HepG2 (cell line): ENCODE results near the gene NCS1. TPM values are rescaled to one million over a fixed set of nuclear protein-coding genes. Genes with fewer than 3 reads are reported as not detected.

Experiments used
- ATAC-seq: fragments of 200-7000 bp; cut with Tn5 transposase; 3 replicates; pipeline ENCODE4 v1.9.1; 2020; ENCODE audit warnings: mild to moderate bottlenecking, moderate library complexity
- BruUV-seq: library from RNA; stranded (reverse); fragments of 400-500 nt; replicated peaks from 2 replicates; lab custom pipeline; 2021; lab: Mats Ljungman, UMichigan
- CTCF ChIA-PET: fragments of 300-600 bp; formaldehyde crosslinking; extraction: SDS; loops from one replicate; lab custom pipeline; 2021; ENCODE audit warnings: low total read pairs, inconsistent platforms, low intra/inter-chr PET ratio; lab: Yijun Ruan, JAX
- POLR2A ChIA-PET: fragments of 350-600 bp; sonication (Branson Sonifier 250); formaldehyde crosslinking; loops from one replicate; lab custom pipeline; 2020; ENCODE audit warnings: antibody characterized with exemption, inconsistent platforms; lab: Yijun Ruan, JAX
- DNase-seq: peaks from one replicate; pipeline ENCODE4 v3.0.0-alpha.2; 2015; ENCODE audit warnings: low spot score
- FAIRE-seq: peaks from 3 replicates; lab custom pipeline; 2011; peaks lifted over from hg19 to GRCh38; lab: Jason Lieb, UNC
- H2AFZ ChIP-seq: one replicate; pipeline ENCODE4 v1.6.1; 2011; ENCODE audit warnings: low read length, inconsistent platforms
- H3K27ac ChIP-seq: fragments of 300-600 bp; 3 replicates; pipeline ENCODE4 v1.8.0; 2011; ENCODE audit warnings: mixed run types, mild to moderate bottlenecking, mixed read lengths, low read length, inconsistent platforms; ENCODE audit not compliant: insufficient read depth; ENCODE audit errors: extremely low read length
- H3K27me3 ChIP-seq, 2 experiments: fragments of 200-600 bp in 1 of 2; 2 replicates in 1 of 2; 3 replicates in 1 of 2; pipeline versions ENCODE4 v1.6.0 to v1.8.0; 2011; ENCODE audit warnings: low read length in 2 of 2, mild to moderate bottlenecking in 2 of 2, moderate library complexity in 2 of 2, inconsistent platforms in 1 of 2; ENCODE audit not compliant: insufficient read depth in 2 of 2, control insufficient read depth in 1 of 2
- H3K36me3 ChIP-seq, 2 experiments: fragments of 200-600 bp in 1 of 2; replicated peaks in 1 of 2; 2 replicates in 1 of 2; 3 replicates in 1 of 2; pipeline versions ENCODE4 v1.5.1 to v1.8.0; 2011; ENCODE audit warnings: low read length in 2 of 2, inconsistent platforms in 1 of 2; ENCODE audit not compliant: insufficient read depth in 2 of 2, control insufficient read depth in 1 of 2
- H3K4me1 ChIP-seq: 2 replicates; pipeline ENCODE4 v1.5.1; 2012; ENCODE audit warnings: low read length, inconsistent platforms; ENCODE audit not compliant: insufficient read depth
- H3K4me2 ChIP-seq: 2 replicates; pipeline ENCODE4 v1.6.0; 2011; ENCODE audit warnings: low read depth, low read length, inconsistent platforms
- H3K4me3 ChIP-seq, 3 experiments: fragments of 200-600 bp in 1 of 3; sonication (generic), shearing (Covaris generic) in 1 of 3; replicated peaks in 1 of 3; 2 replicates each; pipeline ENCODE4 v1.5.1; 2011 to 2016; ENCODE audit warnings: low read length in 3 of 3, inconsistent platforms in 2 of 3, low read depth in 2 of 3, mild to moderate bottlenecking in 2 of 3, control low read depth in 1 of 3, mixed read lengths in 1 of 3; ENCODE audit not compliant: insufficient read depth in 1 of 3
- H3K79me2 ChIP-seq: one replicate; pipeline ENCODE4 v1.6.1; 2011; ENCODE audit warnings: low read length, inconsistent platforms; ENCODE audit not compliant: insufficient read depth
- H3K9ac ChIP-seq: 2 replicates; pipeline ENCODE4 v1.6.0; 2011; ENCODE audit warnings: mild to moderate bottlenecking, low read depth, low read length, inconsistent platforms; ENCODE audit not compliant: insufficient read depth
- H3K9me3 ChIP-seq: 2 replicates; pipeline ENCODE4 v1.5.1; 2012; ENCODE audit warnings: mild to moderate bottlenecking, low read length
- H4K20me1 ChIP-seq: 2 replicates; pipeline ENCODE4 v1.6.0; 2011; ENCODE audit warnings: inconsistent platforms, mild to moderate bottlenecking, low read length, moderate library complexity; ENCODE audit not compliant: insufficient read depth
- ARID2 ChIP-seq: sonication (generic); formaldehyde crosslinking; IDR thresholded peaks from 2 replicates; pipeline ENCODE4 v1.8.1; 2022; ENCODE audit warnings: mild to moderate bottlenecking, missing genetic modification reagents, borderline replicate concordance
- CCAR2 ChIP-seq: fragments of 200-400 bp; formaldehyde crosslinking; optimal IDR thresholded peaks from 2 replicates; pipeline ENCODE3; 2018; ENCODE audit warnings: low read depth, mild to moderate bottlenecking, low read length, moderate library complexity
- CHCHD3 ChIP-seq: sonication (generic); formaldehyde crosslinking; IDR thresholded peaks from 2 replicates; pipeline ENCODE4 v1.8.0; 2022; ENCODE audit warnings: mild to moderate bottlenecking, missing genetic modification reagents, moderate library complexity
- GPN1 ChIP-seq: sonication (generic); formaldehyde crosslinking; IDR thresholded peaks from 2 replicates; pipeline ENCODE4 v1.5.1; 2020; ENCODE audit warnings: missing genetic modification reagents, borderline replicate concordance
- HNRNPH1 ChIP-seq: fragments of 200-400 bp; formaldehyde crosslinking; optimal IDR thresholded peaks from 2 replicates; pipeline ENCODE3; 2017; ENCODE audit warnings: mild to moderate bottlenecking, low read depth, low read length
- KLF6 ChIP-seq: IDR thresholded peaks from 2 replicates; pipeline ENCODE4 v1.8.0; 2016; ENCODE audit warnings: missing biosample characterization, missing genetic modification reagents
- ZNF34 ChIP-seq: sonication (generic); formaldehyde crosslinking; IDR thresholded peaks from 2 replicates; pipeline ENCODE4 v1.4.0; 2020; ENCODE audit warnings: mild to moderate bottlenecking, missing genetic modification reagents, borderline replicate concordance
- ZNF441 ChIP-seq: sonication (generic); formaldehyde crosslinking; IDR thresholded peaks from 2 replicates; pipeline ENCODE4 v1.7.0; 2021; ENCODE audit warnings: missing genetic modification reagents, borderline replicate concordance
- ZNF530 ChIP-seq: sonication (generic); formaldehyde crosslinking; IDR thresholded peaks from 2 replicates; pipeline ENCODE4 v1.5.0; 2020; ENCODE audit warnings: low read depth, mild to moderate bottlenecking, missing genetic modification reagents
- ZNF562 ChIP-seq: sonication (generic); formaldehyde crosslinking; IDR thresholded peaks from 2 replicates; pipeline ENCODE4 v1.8.0; 2022; ENCODE audit warnings: missing genetic modification reagents, borderline replicate concordance
- ZNF724P ChIP-seq: sonication (generic); formaldehyde crosslinking; IDR thresholded peaks from 2 replicates; pipeline ENCODE4 v1.8.0; 2022; ENCODE audit warnings: missing genetic modification reagents, borderline replicate concordance
- ZNF879 ChIP-seq: sonication (generic); formaldehyde crosslinking; IDR thresholded peaks from 2 replicates; pipeline ENCODE4 v1.8.1; 2023; ENCODE audit warnings: missing genetic modification reagents
- WGBS: methylation state at CpG from one replicate; pipeline ENCODE4 v1.1.6; 2017; ENCODE audit warnings: low lambda C conversion rate; 5-methylcytosine and 5-hydroxymethylcytosine counted together
- in situ Hi-C: cut with HindIII; loops from 2 replicates; pipeline ENCODE4 v1.10.0; 2017; ENCODE audit warnings: low pct_unique_long_range_greater_than_20kb; ENCODE audit not compliant: extremely low pct_ligation_motif_present
- intact Hi-C: fragments of 100-400 bp; cut with micrococcal nuclease; formaldehyde crosslinking; loops from one replicate; pipeline ENCODE4 v1.10.0; 2022; ENCODE audit not compliant: unreplicated experiment
- polyA plus RNA-seq, 8 experiments: library from polyadenylated mRNA; depleted of rRNA in 3 of 8; stranded (reverse) in 7 of 8; unstranded in 1 of 8; fragments of >200 nt; fragmentation: Illumina TruSeq in 4 of 8; extraction: Trizol in 4 of 8; gene quantifications; 2 replicates each; pipeline versions ENCODE4 v1.2.1 to v1.2.3, GENCODE V29; 2011 to 2016; ENCODE audit warnings: low read depth in 4 of 8, missing spikeins in 1 of 8, mixed read lengths in 1 of 8; ENCODE audit not compliant: insufficient read depth in 1 of 8
- total RNA-seq, 5 experiments: library from RNA; depleted of rRNA; stranded (reverse); fragments of >200 nt; fragmentation: Illumina TruSeq; extraction: Trizol; gene quantifications; 2 replicates each; pipeline ENCODE4 v1.2.3, GENCODE V29; 2016; ENCODE audit warnings: low read depth in 1 of 5
- TF ChIP-seq, protein P1 (sequence below): sonication (generic); formaldehyde crosslinking; IDR thresholded peaks from 2 replicates; pipeline ENCODE4 v1.4.0; 2020; ENCODE audit warnings: missing genetic modification reagents, mild to moderate bottlenecking, borderline replicate concordance
- TF ChIP-seq, protein P2 (sequence below): sonication (generic); formaldehyde crosslinking; IDR thresholded peaks from 2 replicates; pipeline ENCODE4 v1.4.0; 2020; ENCODE audit warnings: missing genetic modification reagents
- TF ChIP-seq, protein P3 (sequence below): sonication (generic); formaldehyde crosslinking; IDR thresholded peaks from 2 replicates; pipeline ENCODE4 v1.4.0; 2020; ENCODE audit warnings: missing genetic modification reagents, borderline replicate concordance

NCS1 gene
- total and polyA plus RNA-seq, 2 of the 13 experiments (the other 11 are each of a cell fraction or from before 2014, with no cell fraction given), result 4.7 to 6.1 TPM

DNA sequence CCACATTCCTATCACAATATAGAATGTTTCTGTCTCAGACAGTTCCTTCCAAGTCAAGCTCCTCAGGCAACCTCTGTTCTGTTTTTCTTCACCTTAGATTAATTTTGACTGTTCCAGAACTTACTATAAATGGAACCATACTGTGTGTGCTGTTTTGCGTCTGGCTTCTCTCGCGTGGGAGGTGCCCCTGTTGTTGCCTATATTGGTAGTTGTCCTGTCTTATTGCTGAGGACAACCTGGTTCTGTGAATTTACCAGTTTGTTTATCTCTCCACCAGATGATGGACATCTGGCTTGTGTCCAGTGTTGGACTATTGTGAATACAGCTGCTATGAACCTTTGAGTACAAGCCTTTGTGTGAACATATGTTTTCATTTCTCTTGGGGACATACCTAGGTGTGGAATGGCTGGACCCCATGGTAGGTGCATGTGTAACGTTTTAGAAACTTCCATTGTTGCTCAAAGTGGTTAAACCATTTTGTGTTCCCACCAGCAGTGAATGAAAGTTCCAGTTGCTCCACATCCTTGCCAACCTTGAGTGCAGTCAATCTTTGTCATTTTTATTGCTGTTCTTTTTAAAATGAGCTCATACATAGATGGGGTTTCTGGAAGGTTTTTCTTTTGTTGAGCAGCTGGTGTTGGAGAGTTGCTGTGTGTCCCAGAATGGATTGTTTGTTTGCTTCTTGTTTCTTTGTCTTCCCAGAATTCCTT, 111.5 kb downstream of the NCS1 start:
- POLR2A ChIA-PET, result no interaction called here
- TF ChIP-seq ZNF530 (CRISPR knock-in tag) (no peak), ZNF562 (CRISPR knock-in tag) (no peak), HNRNPH1 (no peak), CHCHD3 (CRISPR knock-in tag) (no peak), ZNF441 (CRISPR knock-in tag) (no peak), ZNF34 (CRISPR knock-in tag) (no peak), ARID2 (no peak), ZNF879 (CRISPR knock-in tag) (no peak), ZNF724P (CRISPR knock-in tag) (no peak), CCAR2 (no peak), GPN1 (CRISPR knock-in tag) (no peak), KLF6 (CRISPR knock-in tag) (no peak)
- TF ChIP-seq, protein P1, sequence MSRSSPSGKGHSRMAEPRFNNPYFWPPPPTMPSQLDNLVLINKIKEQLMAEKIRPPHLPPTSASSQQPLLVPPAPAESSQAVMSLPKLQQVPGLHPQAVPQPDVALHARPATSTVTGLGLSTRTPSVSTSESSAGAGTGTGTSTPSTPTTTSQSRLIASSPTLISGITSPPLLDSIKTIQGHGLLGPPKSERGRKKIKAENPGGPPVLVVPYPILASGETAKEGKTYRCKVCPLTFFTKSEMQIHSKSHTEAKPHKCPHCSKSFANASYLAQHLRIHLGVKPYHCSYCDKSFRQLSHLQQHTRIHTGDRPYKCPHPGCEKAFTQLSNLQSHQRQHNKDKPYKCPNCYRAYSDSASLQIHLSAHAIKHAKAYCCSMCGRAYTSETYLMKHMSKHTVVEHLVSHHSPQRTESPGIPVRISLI, result no peak
- TF ChIP-seq, protein P2, sequence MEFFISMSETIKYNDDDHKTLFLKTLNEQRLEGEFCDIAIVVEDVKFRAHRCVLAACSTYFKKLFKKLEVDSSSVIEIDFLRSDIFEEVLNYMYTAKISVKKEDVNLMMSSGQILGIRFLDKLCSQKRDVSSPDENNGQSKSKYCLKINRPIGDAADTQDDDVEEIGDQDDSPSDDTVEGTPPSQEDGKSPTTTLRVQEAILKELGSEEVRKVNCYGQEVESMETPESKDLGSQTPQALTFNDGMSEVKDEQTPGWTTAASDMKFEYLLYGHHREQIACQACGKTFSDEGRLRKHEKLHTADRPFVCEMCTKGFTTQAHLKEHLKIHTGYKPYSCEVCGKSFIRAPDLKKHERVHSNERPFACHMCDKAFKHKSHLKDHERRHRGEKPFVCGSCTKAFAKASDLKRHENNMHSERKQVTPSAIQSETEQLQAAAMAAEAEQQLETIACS (CRISPR knock-in tag), result no peak
- TF ChIP-seq, protein P3, sequence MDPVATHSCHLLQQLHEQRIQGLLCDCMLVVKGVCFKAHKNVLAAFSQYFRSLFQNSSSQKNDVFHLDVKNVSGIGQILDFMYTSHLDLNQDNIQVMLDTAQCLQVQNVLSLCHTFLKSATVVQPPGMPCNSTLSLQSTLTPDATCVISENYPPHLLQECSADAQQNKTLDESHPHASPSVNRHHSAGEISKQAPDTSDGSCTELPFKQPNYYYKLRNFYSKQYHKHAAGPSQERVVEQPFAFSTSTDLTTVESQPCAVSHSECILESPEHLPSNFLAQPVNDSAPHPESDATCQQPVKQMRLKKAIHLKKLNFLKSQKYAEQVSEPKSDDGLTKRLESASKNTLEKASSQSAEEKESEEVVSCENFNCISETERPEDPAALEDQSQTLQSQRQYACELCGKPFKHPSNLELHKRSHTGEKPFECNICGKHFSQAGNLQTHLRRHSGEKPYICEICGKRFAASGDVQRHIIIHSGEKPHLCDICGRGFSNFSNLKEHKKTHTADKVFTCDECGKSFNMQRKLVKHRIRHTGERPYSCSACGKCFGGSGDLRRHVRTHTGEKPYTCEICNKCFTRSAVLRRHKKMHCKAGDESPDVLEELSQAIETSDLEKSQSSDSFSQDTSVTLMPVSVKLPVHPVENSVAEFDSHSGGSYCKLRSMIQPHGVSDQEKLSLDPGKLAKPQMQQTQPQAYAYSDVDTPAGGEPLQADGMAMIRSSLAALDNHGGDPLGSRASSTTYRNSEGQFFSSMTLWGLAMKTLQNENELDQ (CRISPR knock-in tag), result no peak
- TF ChIP-seq, all 625 proteins: peak for 0
- no peaks in the 10 kb centered on the region for H4K20me1 ChIP-seq
- H3K36me3 ChIP-seq, result no peaks in the 10 kb centered on the region
- BruUV-seq, result no TSS peak
- no peak for FAIRE-seq
- 20% methylated on average over 4 of the region's 4 CpGs for WGBS
- DNase-seq, result no peak
- H3K27ac ChIP-seq, result no peak overlapping the region
- H3K9ac ChIP-seq, result no peak overlapping the region
- intact Hi-C loops, result no loop called here
- H2AFZ ChIP-seq, result no peak overlapping the region
- peaks cover 6 to 49% of the 10 kb centered on the region in 2 experiments; a peak in 4 of 5 replicates for H3K27me3 ChIP-seq
- no peaks in the 10 kb centered on the region for H3K9me3 ChIP-seq
- no peaks in the 10 kb centered on the region for H3K79me2 ChIP-seq
- no peak overlapping the region for H3K4me3 ChIP-seq
- in situ Hi-C loops, result no loop called here
- no peaks in the 10 kb centered on the region for H3K4me1 ChIP-seq
- H3K4me2 ChIP-seq, result no peak overlapping the region
- CTCF ChIA-PET, result no interaction called here
- no peak for ATAC-seq
